H1 (cell line): ENCODE results near the gene BAK1. TPM values are rescaled to one million over a fixed set of nuclear protein-coding genes. Genes with fewer than 3 reads are reported as not detected.

ENCODE experiments used
- BCL11A ChIP-seq, 2 experiments: IDR thresholded peaks; one replicate each; pipeline ENCODE4 v1.6.1; 2011; ENCODE audit warnings: low read depth in 2 of 2, low read length in 2 of 2, mild to moderate bottlenecking in 2 of 2
- POLR2A ChIP-seq, 2 experiments: IDR thresholded peaks; 1 replicate in 1 of 2; 2 replicates in 1 of 2; pipeline ENCODE4 v1.6.1; 2011; ENCODE audit warnings: low read depth in 2 of 2, low read length in 2 of 2, mild to moderate bottlenecking in 2 of 2; ENCODE audit errors: control extremely low read depth in 1 of 2
- RFX5 ChIP-seq: IDR thresholded peaks from 2 replicates; pipeline ENCODE4 v1.6.1; 2011; ENCODE audit warnings: low read depth, low read length, improper control_type of control experiment, borderline replicate concordance
- SIRT6 ChIP-seq: IDR thresholded peaks from one replicate; pipeline ENCODE4 v1.7.1; 2012; ENCODE audit warnings: low read length, inconsistent platforms
- TAF7 ChIP-seq: optimal IDR thresholded peaks from 2 replicates; pipeline ENCODE3; 2011; ENCODE audit warnings: low read depth, mild to moderate bottlenecking, inconsistent platforms, low read length, moderate library complexity, borderline replicate concordance
- polyA plus RNA-seq, 7 experiments: library from polyadenylated mRNA; depleted of rRNA in 3 of 7; stranded (reverse) in 5 of 7; unstranded in 2 of 7; fragments of >200 nt in 5 of 7; fragments of 200-250 nt in 2 of 7; gene quantifications; 1 replicate in 5 of 7; 2 replicates in 1 of 7; 4 replicates in 1 of 7; pipeline versions ENCODE4 v1.2.1 to v1.2.3, GENCODE V29; 2011 to 2013; ENCODE audit warnings: missing spikeins in 2 of 7, mixed read lengths in 2 of 7
- total RNA-seq: library from RNA; stranded (reverse); fragmentation: NEBNext Ultra II Directional; extraction: Animal tissue kit (Norgen Biotek cat#: 25700); gene quantifications from 2 replicates; pipeline ENCODE4 v1.2.1, GENCODE V29; 2021
- TF ChIP-seq, protein P1 (sequence below): fragments of 300-600 bp; sonication (generic); IDR thresholded peaks from 2 replicates; pipeline ENCODE4 v1.7.1; 2012; ENCODE audit warnings: low read length, moderate library complexity, mild to moderate bottlenecking, inconsistent platforms; ENCODE audit not compliant: insufficient replicate concordance
- TF ChIP-seq, protein P2 (sequence below): IDR thresholded peaks from 2 replicates; pipeline ENCODE4 v1.6.1; 2012; ENCODE audit warnings: low read length, inconsistent platforms

The BAK1 gene
- total and polyA plus RNA-seq, 2 of the 8 experiments (the other 6 are each of a cell fraction or from before 2014, with no cell fraction given), result 43.3 to 43.4 TPM

DNA sequence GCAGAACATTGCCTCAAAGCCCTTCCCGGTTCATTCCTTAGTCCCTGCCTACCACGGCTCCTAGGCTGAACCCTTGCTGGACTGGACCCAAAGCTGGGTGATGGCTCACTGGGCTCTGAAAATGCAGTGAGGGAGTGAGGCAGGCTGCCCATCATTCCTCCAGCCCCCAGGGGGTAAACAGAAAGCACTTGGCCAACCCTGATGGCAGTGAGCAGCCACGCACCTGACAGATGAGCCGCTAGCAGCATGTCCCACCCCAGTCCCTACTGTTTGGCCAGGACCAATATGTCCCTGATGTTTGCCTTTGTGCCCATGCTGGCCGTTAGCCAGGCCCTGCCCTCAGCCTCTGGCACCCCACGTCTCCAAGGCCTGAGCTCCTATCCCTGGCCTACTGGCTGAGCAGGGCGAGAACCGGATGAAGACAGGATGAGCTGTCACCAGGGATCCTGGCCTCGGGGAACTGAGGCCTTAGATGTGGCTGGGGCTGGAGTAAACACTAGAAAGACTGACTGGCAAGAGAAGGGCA is 19.4 kb upstream of the BAK1 start (continued):
- TF ChIP-seq, protein P1, sequence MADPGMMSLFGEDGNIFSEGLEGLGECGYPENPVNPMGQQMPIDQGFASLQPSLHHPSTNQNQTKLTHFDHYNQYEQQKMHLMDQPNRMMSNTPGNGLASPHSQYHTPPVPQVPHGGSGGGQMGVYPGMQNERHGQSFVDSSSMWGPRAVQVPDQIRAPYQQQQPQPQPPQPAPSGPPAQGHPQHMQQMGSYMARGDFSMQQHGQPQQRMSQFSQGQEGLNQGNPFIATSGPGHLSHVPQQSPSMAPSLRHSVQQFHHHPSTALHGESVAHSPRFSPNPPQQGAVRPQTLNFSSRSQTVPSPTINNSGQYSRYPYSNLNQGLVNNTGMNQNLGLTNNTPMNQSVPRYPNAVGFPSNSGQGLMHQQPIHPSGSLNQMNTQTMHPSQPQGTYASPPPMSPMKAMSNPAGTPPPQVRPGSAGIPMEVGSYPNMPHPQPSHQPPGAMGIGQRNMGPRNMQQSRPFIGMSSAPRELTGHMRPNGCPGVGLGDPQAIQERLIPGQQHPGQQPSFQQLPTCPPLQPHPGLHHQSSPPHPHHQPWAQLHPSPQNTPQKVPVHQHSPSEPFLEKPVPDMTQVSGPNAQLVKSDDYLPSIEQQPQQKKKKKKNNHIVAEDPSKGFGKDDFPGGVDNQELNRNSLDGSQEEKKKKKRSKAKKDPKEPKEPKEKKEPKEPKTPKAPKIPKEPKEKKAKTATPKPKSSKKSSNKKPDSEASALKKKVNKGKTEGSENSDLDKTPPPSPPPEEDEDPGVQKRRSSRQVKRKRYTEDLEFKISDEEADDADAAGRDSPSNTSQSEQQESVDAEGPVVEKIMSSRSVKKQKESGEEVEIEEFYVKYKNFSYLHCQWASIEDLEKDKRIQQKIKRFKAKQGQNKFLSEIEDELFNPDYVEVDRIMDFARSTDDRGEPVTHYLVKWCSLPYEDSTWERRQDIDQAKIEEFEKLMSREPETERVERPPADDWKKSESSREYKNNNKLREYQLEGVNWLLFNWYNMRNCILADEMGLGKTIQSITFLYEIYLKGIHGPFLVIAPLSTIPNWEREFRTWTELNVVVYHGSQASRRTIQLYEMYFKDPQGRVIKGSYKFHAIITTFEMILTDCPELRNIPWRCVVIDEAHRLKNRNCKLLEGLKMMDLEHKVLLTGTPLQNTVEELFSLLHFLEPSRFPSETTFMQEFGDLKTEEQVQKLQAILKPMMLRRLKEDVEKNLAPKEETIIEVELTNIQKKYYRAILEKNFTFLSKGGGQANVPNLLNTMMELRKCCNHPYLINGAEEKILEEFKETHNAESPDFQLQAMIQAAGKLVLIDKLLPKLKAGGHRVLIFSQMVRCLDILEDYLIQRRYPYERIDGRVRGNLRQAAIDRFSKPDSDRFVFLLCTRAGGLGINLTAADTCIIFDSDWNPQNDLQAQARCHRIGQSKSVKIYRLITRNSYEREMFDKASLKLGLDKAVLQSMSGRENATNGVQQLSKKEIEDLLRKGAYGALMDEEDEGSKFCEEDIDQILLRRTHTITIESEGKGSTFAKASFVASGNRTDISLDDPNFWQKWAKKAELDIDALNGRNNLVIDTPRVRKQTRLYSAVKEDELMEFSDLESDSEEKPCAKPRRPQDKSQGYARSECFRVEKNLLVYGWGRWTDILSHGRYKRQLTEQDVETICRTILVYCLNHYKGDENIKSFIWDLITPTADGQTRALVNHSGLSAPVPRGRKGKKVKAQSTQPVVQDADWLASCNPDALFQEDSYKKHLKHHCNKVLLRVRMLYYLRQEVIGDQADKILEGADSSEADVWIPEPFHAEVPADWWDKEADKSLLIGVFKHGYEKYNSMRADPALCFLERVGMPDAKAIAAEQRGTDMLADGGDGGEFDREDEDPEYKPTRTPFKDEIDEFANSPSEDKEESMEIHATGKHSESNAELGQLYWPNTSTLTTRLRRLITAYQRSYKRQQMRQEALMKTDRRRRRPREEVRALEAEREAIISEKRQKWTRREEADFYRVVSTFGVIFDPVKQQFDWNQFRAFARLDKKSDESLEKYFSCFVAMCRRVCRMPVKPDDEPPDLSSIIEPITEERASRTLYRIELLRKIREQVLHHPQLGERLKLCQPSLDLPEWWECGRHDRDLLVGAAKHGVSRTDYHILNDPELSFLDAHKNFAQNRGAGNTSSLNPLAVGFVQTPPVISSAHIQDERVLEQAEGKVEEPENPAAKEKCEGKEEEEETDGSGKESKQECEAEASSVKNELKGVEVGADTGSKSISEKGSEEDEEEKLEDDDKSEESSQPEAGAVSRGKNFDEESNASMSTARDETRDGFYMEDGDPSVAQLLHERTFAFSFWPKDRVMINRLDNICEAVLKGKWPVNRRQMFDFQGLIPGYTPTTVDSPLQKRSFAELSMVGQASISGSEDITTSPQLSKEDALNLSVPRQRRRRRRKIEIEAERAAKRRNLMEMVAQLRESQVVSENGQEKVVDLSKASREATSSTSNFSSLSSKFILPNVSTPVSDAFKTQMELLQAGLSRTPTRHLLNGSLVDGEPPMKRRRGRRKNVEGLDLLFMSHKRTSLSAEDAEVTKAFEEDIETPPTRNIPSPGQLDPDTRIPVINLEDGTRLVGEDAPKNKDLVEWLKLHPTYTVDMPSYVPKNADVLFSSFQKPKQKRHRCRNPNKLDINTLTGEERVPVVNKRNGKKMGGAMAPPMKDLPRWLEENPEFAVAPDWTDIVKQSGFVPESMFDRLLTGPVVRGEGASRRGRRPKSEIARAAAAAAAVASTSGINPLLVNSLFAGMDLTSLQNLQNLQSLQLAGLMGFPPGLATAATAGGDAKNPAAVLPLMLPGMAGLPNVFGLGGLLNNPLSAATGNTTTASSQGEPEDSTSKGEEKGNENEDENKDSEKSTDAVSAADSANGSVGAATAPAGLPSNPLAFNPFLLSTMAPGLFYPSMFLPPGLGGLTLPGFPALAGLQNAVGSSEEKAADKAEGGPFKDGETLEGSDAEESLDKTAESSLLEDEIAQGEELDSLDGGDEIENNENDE, result no peak
- TF ChIP-seq SIRT6, result no peak
- no peak for TF ChIP-seq RFX5
- no peak for TF ChIP-seq TAF7
- no peak for TF ChIP-seq POLR2A (IDR thresholded peaks at IDR 0.05; ENCODE audit: control extremely low read depth in 1 of 2, low read depth in 2 of 2, low read length in 2 of 2)
- TF ChIP-seq, protein P2, sequence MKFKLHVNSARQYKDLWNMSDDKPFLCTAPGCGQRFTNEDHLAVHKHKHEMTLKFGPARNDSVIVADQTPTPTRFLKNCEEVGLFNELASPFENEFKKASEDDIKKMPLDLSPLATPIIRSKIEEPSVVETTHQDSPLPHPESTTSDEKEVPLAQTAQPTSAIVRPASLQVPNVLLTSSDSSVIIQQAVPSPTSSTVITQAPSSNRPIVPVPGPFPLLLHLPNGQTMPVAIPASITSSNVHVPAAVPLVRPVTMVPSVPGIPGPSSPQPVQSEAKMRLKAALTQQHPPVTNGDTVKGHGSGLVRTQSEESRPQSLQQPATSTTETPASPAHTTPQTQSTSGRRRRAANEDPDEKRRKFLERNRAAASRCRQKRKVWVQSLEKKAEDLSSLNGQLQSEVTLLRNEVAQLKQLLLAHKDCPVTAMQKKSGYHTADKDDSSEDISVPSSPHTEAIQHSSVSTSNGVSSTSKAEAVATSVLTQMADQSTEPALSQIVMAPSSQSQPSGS, result no peak
- no peak for TF ChIP-seq BCL11A (IDR thresholded peaks at IDR 0.05; ENCODE audit: low read depth in 2 of 2, low read length in 2 of 2)
